GM10266 (cell line): ENCODE results near the gene PERCC1.
"Not testable (repeated sequence)": the region's sequence is repeated elsewhere in the genome, so short reads cannot be mapped to it uniquely, and the experiment has no call there.

Experiments
- DNase-seq: peaks from one replicate; pipeline ENCODE4 v3.0.0; 2012; ENCODE audit errors: extremely low spot score
- TF ChIP-seq, protein P1 (sequence below): IDR thresholded peaks from 2 replicates; pipeline ENCODE4 v1.5.1; 2012; ENCODE audit warnings: mild to moderate bottlenecking, low read depth; ENCODE audit not compliant: control insufficient read depth, insufficient read depth; ENCODE audit errors: missing control alignments

The PERCC1 gene

DNA sequence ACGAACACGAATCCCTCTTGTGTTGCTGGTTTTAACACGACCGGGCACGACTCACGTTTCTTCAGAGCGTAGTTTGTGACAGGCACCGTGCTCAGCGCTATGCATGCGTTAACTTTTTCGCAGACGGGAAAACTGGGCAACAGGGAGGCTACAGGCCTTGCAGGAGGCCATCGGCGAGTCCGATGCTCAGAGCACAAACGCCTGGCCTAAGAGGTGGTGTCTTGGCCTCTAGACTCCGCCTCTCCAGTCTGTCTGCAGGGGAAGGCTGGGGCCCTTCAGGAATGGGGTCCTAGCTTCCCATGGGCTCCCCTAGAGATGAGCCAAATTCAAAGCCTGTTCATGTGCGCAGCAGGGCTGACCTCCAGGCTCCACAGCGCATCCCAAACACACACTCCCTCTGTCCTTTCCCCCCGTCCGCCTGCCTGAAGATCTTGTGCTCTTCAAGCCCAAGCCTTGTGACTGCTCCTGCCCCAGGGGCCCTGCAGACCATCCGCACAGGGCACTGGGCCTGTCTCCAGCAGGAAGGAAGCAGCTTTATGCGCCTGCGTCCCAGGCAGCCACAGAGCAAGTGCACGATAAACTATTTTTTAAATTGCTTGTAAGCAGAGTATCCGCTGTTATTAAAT, 40.8 kb downstream of the PERCC1 start:
- TF ChIP-seq, protein P1, sequence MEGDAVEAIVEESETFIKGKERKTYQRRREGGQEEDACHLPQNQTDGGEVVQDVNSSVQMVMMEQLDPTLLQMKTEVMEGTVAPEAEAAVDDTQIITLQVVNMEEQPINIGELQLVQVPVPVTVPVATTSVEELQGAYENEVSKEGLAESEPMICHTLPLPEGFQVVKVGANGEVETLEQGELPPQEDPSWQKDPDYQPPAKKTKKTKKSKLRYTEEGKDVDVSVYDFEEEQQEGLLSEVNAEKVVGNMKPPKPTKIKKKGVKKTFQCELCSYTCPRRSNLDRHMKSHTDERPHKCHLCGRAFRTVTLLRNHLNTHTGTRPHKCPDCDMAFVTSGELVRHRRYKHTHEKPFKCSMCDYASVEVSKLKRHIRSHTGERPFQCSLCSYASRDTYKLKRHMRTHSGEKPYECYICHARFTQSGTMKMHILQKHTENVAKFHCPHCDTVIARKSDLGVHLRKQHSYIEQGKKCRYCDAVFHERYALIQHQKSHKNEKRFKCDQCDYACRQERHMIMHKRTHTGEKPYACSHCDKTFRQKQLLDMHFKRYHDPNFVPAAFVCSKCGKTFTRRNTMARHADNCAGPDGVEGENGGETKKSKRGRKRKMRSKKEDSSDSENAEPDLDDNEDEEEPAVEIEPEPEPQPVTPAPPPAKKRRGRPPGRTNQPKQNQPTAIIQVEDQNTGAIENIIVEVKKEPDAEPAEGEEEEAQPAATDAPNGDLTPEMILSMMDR = no peak
- DNase-seq = no peak

GRCh38 chr16:1472974-1473373, 42.1 kb downstream of the PERCC1 start:
- TF ChIP-seq, protein P1 = no peak
- no peak for DNase-seq

- TF ChIP-seq, protein P1 = no peak
- no peak for DNase-seq
Measured at GRCh38 chr16:1474082-1474795, 43.4 kb downstream of the PERCC1 start.

GRCh38 chr16:1474796-1475551, 44.1 kb downstream of the PERCC1 start, which contains the start of gene CLCN7:
Gene CLCN7 (minus strand): TSS chr16:1475028. CDS start chr16:1474974, 54 bp downstream.
- TF ChIP-seq, protein P1 = no peak
- DNase-seq = peak; percentile 99

DNA sequence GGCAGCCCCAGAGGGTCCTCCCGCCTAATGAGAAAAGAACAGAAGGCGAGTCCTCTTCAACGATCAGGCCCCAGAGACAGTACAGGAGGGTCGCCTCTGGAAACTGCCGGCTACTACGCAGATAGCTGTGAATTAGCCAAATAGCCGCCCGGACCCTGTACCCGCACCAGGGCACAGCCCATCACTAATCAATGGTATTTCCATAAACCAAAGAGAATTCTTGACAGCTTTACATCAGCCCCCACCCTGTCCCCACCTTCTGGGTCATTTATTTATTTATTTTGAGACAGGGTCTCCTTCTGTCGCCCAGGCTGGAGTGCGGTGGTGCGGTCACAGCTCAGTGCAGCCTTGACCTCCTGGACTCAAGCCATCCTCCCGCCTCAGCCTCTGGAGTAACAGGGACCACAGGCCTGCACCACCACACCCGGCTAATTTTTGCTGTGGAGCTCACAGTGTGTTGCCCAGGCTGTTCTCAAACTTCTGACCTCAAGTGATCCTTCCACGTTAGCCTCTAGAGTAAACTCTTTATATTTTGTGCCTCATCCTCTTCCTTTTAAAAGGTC, 44.8 kb downstream of the PERCC1 start:
- TF ChIP-seq, protein P1 = no peak
- no peak for DNase-seq

DNA sequence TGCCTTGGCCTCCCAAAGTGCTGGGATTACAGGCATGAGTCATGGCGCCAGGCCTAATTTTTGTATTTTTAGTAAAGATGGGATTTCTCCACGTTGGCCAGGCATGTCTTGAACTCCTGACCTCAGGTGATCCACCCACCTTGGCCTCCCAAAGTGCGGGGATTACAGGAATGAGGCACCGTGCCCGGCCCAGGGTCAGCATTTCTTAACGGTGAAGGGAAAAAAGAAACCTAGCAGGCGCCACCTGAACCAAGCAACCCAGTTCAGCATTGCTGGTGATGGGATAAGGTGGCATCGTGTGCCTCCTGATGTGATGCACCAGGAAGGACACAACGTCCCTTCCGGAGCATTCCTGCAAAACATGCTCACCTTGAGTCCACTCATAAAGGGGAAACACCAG, 46.2 kb downstream of the PERCC1 start:
- no peak for DNase-seq
- TF ChIP-seq, protein P1 = no peak

- not testable (repeated sequence) for DNase-seq
Measured at GRCh38 chr16:1478937-1479336, 48.1 kb downstream of the PERCC1 start.
